Hematopoietic multipotent progenitor cell treated with erythropoietin and hydrocortisone succinate and interleukin-3 and kit ligand, for 15 days (in vitro differentiated cells): ENCODE data around the gene PPM1J.
"Not testable (repeated sequence)": the region's sequence is repeated elsewhere in the genome, so short reads cannot be mapped to it uniquely, and the experiment has no call there.

Source experiments
- DNase-seq: peaks from one replicate; pipeline ENCODE4 v3.0.0-alpha.2; 2015; ENCODE audit warnings: low spot score

The PPM1J gene

GRCh38 chr1:112721966-112722524, 6.9 kb upstream of the PPM1J start:
- DNase-seq: no peak

GRCh38 chr1:112721294-112721693, 6.2 kb upstream of the PPM1J start:
- DNase-seq: not testable (repeated sequence)

GRCh38 chr1:112720800-112721199, 5.7 kb upstream of the PPM1J start:
- DNase-seq: no peak

- no peak for DNase-seq
Observed at GRCh38 chr1:112719706-112720105, 4.6 kb upstream of the PPM1J start.

- peak; percentile 70 for DNase-seq
Observed at GRCh38 chr1:112718691-112719418, 3.7 kb upstream of the PPM1J start.

- DNase-seq: no peak
Observed at GRCh38 chr1:112717263-112717873, 2.2 kb upstream of the PPM1J start.

- DNase-seq: peak; percentile 88
Observed at GRCh38 chr1:112716133-112716720, 1.1 kb upstream of the PPM1J start.

- DNase-seq: no peak
Observed at GRCh38 chr1:112714313-112715263, 544 bp downstream of the PPM1J start.

GRCh38 chr1:112713466-112714312, 1.4 kb downstream of the PPM1J start:
- DNase-seq: no peak

GRCh38 chr1:112712701-112713128, 2.4 kb downstream of the PPM1J start:
- no peak for DNase-seq

- no peak for DNase-seq
Observed at GRCh38 chr1:112712191-112712590, 2.9 kb downstream of the PPM1J start.

- no peak for DNase-seq
Observed at GRCh38 chr1:112711670-112712069, 3.5 kb downstream of the PPM1J start.

- no peak for DNase-seq
Observed at GRCh38 chr1:112711041-112711440, 4.1 kb downstream of the PPM1J start.

- DNase-seq: no peak
Observed at GRCh38 chr1:112710586-112710985, 4.5 kb downstream of the PPM1J start.

- DNase-seq: no peak
Observed at GRCh38 chr1:112710159-112710558, 5.0 kb downstream of the PPM1J start.

GRCh38 chr1:112708489-112708888, 6.6 kb downstream of the PPM1J start:
- DNase-seq: no peak

GRCh38 chr1:112708002-112708448, 7.1 kb downstream of the PPM1J start:
- no peak for DNase-seq

- peak; percentile 73 for DNase-seq
Observed at GRCh38 chr1:112707221-112708001, 7.7 kb downstream of the PPM1J start.

GRCh38 chr1:112706505-112707220, 8.5 kb downstream of the PPM1J start, which contains the start of gene RHOC:
Gene RHOC, minus strand, starts transcription at chr1:112707127. Its CDS starts 3,328 bp downstream, at chr1:112703799.
- no peak for DNase-seq
